IMR-90 (cell line): ENCODE data around the gene C12orf54. TPM values are rescaled to one million over a fixed set of nuclear protein-coding genes. Genes with fewer than 3 reads are reported as not detected.
A peak's percentile ranks its signal among the peaks of the same experiment; 100 is the strongest.

Experiments used
- ATAC-seq: fragments of 200-7000 bp; cut with Tn5 transposase; 2 replicates; pipeline ENCODE4 v1.9.1; 2020; ENCODE audit warnings: low read depth, mild to moderate bottlenecking, moderate library complexity
- BruUV-seq: library from RNA; stranded (reverse); fragments of 400-500 nt; replicated peaks from 2 replicates; lab custom pipeline; 2021; lab: Mats Ljungman, UMichigan
- CTCF ChIA-PET: fragments of 300-600 bp; formaldehyde crosslinking; extraction: SDS; loops from one replicate; lab custom pipeline; 2021; ENCODE audit warnings: antibody characterized with exemption; lab: Yijun Ruan, JAX
- POLR2A ChIA-PET: fragments of 300-600 bp; sonication (Branson Sonifier 250); formaldehyde crosslinking; loops from one replicate; lab custom pipeline; 2022; ENCODE audit warnings: antibody characterized with exemption; ENCODE audit not compliant: unreplicated experiment; lab: Charles Lee
- DNase-seq: peaks from one replicate; pipeline ENCODE4 v3.0.0; 2013
- H2AFZ ChIP-seq: replicated peaks from 2 replicates; pipeline ENCODE3; 2013; ENCODE audit warnings: low read length, mild to moderate bottlenecking; ENCODE audit not compliant: poor library complexity
- H2AK5ac ChIP-seq: 2 replicates; pipeline ENCODE4 v1.6.1; 2013; ENCODE audit warnings: low read depth, low read length, inconsistent platforms
- H2AK9ac ChIP-seq: replicated peaks from 2 replicates; pipeline ENCODE3; 2013; ENCODE audit warnings: mild to moderate bottlenecking, low read depth, low read length, moderate library complexity; ENCODE audit not compliant: poor library complexity
- H2BK120ac ChIP-seq: 2 replicates; pipeline ENCODE4 v1.6.1; 2013; ENCODE audit warnings: low read depth, low read length, inconsistent platforms
- H2BK15ac ChIP-seq: 3 replicates; pipeline ENCODE4 v1.6.1; 2013; ENCODE audit warnings: low read depth, low read length, inconsistent platforms
- H2BK20ac ChIP-seq: 2 replicates; pipeline ENCODE4 v1.6.1; 2013; ENCODE audit warnings: low read depth, mild to moderate bottlenecking, inconsistent platforms, low read length, moderate library complexity
- H2BK5ac ChIP-seq: 2 replicates; pipeline ENCODE4 v1.6.1; 2013; ENCODE audit warnings: mild to moderate bottlenecking, low read depth, low read length, inconsistent platforms; ENCODE audit not compliant: poor library complexity, severe bottlenecking
- H3K14ac ChIP-seq: replicated peaks from 2 replicates; pipeline ENCODE4 v1.6.1; 2013; ENCODE audit warnings: low read depth, low read length, inconsistent platforms
- H3K18ac ChIP-seq: 2 replicates; pipeline ENCODE4 v1.6.1; 2013; ENCODE audit warnings: low read depth, low read length, control low read depth
- H3K23ac ChIP-seq: 2 replicates; pipeline ENCODE4 v1.6.1; 2013; ENCODE audit warnings: low read depth, low read length, inconsistent platforms
- H3K27ac ChIP-seq: 2 replicates; pipeline ENCODE4 v1.5.1; 2013; ENCODE audit warnings: mild to moderate bottlenecking, control low read depth, low read length; ENCODE audit not compliant: insufficient read depth
- H3K27me3 ChIP-seq: 2 replicates; pipeline ENCODE4 v1.6.1; 2013; ENCODE audit warnings: low read length; ENCODE audit not compliant: control insufficient read depth, insufficient read depth
- H3K36me3 ChIP-seq: 2 replicates; pipeline ENCODE4 v1.6.1; 2013; ENCODE audit warnings: low read length, mixed read lengths; ENCODE audit not compliant: control insufficient read depth, insufficient read depth
- H3K4ac ChIP-seq: 2 replicates; pipeline ENCODE4 v1.6.1; 2013; ENCODE audit warnings: low read depth, low read length, inconsistent platforms
- H3K4me1 ChIP-seq: 2 replicates; pipeline ENCODE4 v1.6.1; 2013; ENCODE audit warnings: low read length, mixed read lengths; ENCODE audit not compliant: control insufficient read depth, insufficient read depth
- H3K4me2 ChIP-seq: 2 replicates; pipeline ENCODE4 v1.6.1; 2013; ENCODE audit warnings: low read depth, mild to moderate bottlenecking, control low read depth, low read length, moderate library complexity
- H3K4me3 ChIP-seq: 2 replicates; pipeline ENCODE4 v1.5.1; 2013; ENCODE audit warnings: low read depth, mild to moderate bottlenecking, control low read depth, low read length, moderate library complexity; ENCODE audit not compliant: insufficient read depth
- H3K56ac ChIP-seq: 2 replicates; pipeline ENCODE4 v1.6.1; 2013; ENCODE audit warnings: low read length, inconsistent platforms; ENCODE audit not compliant: insufficient read depth; ENCODE audit errors: extremely low read depth
- H3K79me1 ChIP-seq, 2 experiments: 2 replicates each; pipeline ENCODE4 v1.6.1; 2013; ENCODE audit warnings: low read length in 2 of 2, inconsistent platforms in 1 of 2, low read depth in 1 of 2
- H3K9ac ChIP-seq: 2 replicates; pipeline ENCODE4 v1.6.1; 2013; ENCODE audit warnings: low read depth, low read length, control low read depth
- H3K9me1 ChIP-seq: 2 replicates; pipeline ENCODE4 v1.6.1; 2013; ENCODE audit warnings: low read length, inconsistent platforms; ENCODE audit not compliant: insufficient read depth
- H3K9me3 ChIP-seq: 2 replicates; pipeline ENCODE4 v1.6.1; 2013; ENCODE audit warnings: low read length; ENCODE audit not compliant: control insufficient read depth, insufficient read depth
- H4K20me1 ChIP-seq: 2 replicates; pipeline ENCODE4 v1.6.1; 2013; ENCODE audit warnings: low read length, inconsistent platforms; ENCODE audit not compliant: insufficient read depth
- H4K5ac ChIP-seq: 2 replicates; pipeline ENCODE4 v1.6.1; 2013; ENCODE audit warnings: mild to moderate bottlenecking, low read depth, low read length, control low read depth
- H4K8ac ChIP-seq, 2 experiments: 2 replicates each; pipeline ENCODE4 v1.6.1; 2013; ENCODE audit warnings: low read depth in 2 of 2, low read length in 2 of 2, control low read depth in 1 of 2, inconsistent platforms in 1 of 2
- H4K91ac ChIP-seq: 2 replicates; pipeline ENCODE4 v1.6.1; 2013; ENCODE audit warnings: low read depth, low read length, inconsistent platforms; ENCODE audit not compliant: insufficient read depth
- BHLHE40 ChIP-seq: fragments of 150-350 bp; IDR thresholded peaks from 2 replicates; pipeline ENCODE4 v1.6.1; 2016; ENCODE audit warnings: mild to moderate bottlenecking, low read depth, low read length
- CEBPB ChIP-seq: IDR thresholded peaks from 2 replicates; pipeline ENCODE4 v1.6.1; 2012; ENCODE audit warnings: low read depth, low read length, improper control_type of control experiment
- CHD1 ChIP-seq: IDR thresholded peaks from 2 replicates; pipeline ENCODE4 v1.6.1; 2012; ENCODE audit warnings: low read depth, low read length, improper control_type of control experiment
- FOS ChIP-seq: fragments of 150-350 bp; IDR thresholded peaks from 2 replicates; pipeline ENCODE4 v1.6.1; 2016; ENCODE audit warnings: low read depth, low read length
- MAFK ChIP-seq: IDR thresholded peaks from 2 replicates; pipeline ENCODE4 v1.6.1; 2012; ENCODE audit warnings: low read depth, low read length, improper control_type of control experiment
- MAZ ChIP-seq: IDR thresholded peaks from 2 replicates; pipeline ENCODE4 v1.6.1; 2012; ENCODE audit warnings: low read depth, mild to moderate bottlenecking, low read length, improper control_type of control experiment, moderate library complexity, borderline replicate concordance
- MXI1 ChIP-seq: IDR thresholded peaks from 2 replicates; pipeline ENCODE4 v1.6.1; 2012; ENCODE audit warnings: low read depth, mild to moderate bottlenecking, low read length, moderate library complexity, borderline replicate concordance
- NFE2L2 ChIP-seq: fragments of 150-350 bp; IDR thresholded peaks from 2 replicates; pipeline ENCODE4 v1.6.1; 2016; ENCODE audit warnings: low read depth, mild to moderate bottlenecking, low read length
- POLR2A ChIP-seq: IDR thresholded peaks from 2 replicates; pipeline ENCODE4 v1.6.1; 2012; ENCODE audit warnings: mild to moderate bottlenecking, low read depth, low read length
- RAD21 ChIP-seq: IDR thresholded peaks from 2 replicates; pipeline ENCODE4 v1.6.1; 2012; ENCODE audit warnings: low read length, improper control_type of control experiment
- RCOR1 ChIP-seq: IDR thresholded peaks from 2 replicates; pipeline ENCODE4 v1.6.1; 2012; ENCODE audit warnings: mild to moderate bottlenecking, low read length, improper control_type of control experiment; ENCODE audit not compliant: insufficient replicate concordance
- RFX5 ChIP-seq: IDR thresholded peaks from 2 replicates; pipeline ENCODE4 v1.8.0; 2012; ENCODE audit warnings: low read depth, mild to moderate bottlenecking, low read length, moderate library complexity
- SMC3 ChIP-seq: fragments of 150-350 bp; IDR thresholded peaks from 2 replicates; pipeline ENCODE4 v1.6.1; 2016; ENCODE audit warnings: low read depth, mild to moderate bottlenecking, antibody characterized with exemption, low read length, moderate library complexity
- WGBS, 2 experiments: methylation state at CpG; one replicate each; pipeline versions ENCODE4 v1.1.5 to v1.1.7; 2013; ENCODE audit warnings: missing lambda C conversion rate in 2 of 2; ENCODE audit not compliant: insufficient read length in 1 of 2; ENCODE audit errors: extremely low coverage in 2 of 2; 5-methylcytosine and 5-hydroxymethylcytosine counted together
- dilution Hi-C: fragments of 300-500 bp; cut with HindIII; formaldehyde crosslinking; loops from one replicate; pipeline ENCODE4 v1.14.3; 2018; ENCODE audit warnings: low sequenced_read_pairs; ENCODE audit not compliant: unreplicated experiment
- in situ Hi-C: fragments of 300-500 bp; cut with MboI; formaldehyde crosslinking; loops from 3 replicates; pipeline ENCODE4 v1.14.3; 2019; ENCODE audit warnings: low sequenced_read_pairs, inconsistent platforms, mixed read lengths
- intact Hi-C: fragments of 100-400 bp; cut with micrococcal nuclease; formaldehyde crosslinking; loops from 2 replicates; pipeline ENCODE4 v1.10.0; 2022
- polyA plus RNA-seq, 3 experiments: library from polyadenylated mRNA; depleted of rRNA; stranded (reverse); fragments of >200 nt; gene quantifications; 2 replicates each; pipeline ENCODE4 v1.2.3, GENCODE V29; 2012; ENCODE audit warnings: low replicate concordance in 1 of 3
- total RNA-seq: library from RNA; depleted of rRNA; stranded (reverse); fragments of >200 nt; gene quantifications from 2 replicates; pipeline ENCODE4 v1.2.3, GENCODE V29; 2012
- TF ChIP-seq, protein P1 (sequence below): conservative IDR thresholded peaks from 2 replicates; pipeline ENCODE4 v1.5.1; 2012; ENCODE audit warnings: mild to moderate bottlenecking, low read depth, low read length, improper control_type of control experiment
- TF ChIP-seq, protein P2 (sequence below): fragments of 150-350 bp; IDR thresholded peaks from 2 replicates; pipeline ENCODE4 v1.6.1; 2017; ENCODE audit warnings: mild to moderate bottlenecking, antibody characterized with exemption, low read length, low read depth
- TF ChIP-seq, protein P3 (sequence below): fragments of 150-350 bp; IDR thresholded peaks from 2 replicates; pipeline ENCODE4 v1.6.1; 2016; ENCODE audit warnings: low read depth, mild to moderate bottlenecking, low read length, moderate library complexity, borderline replicate concordance

C12orf54 gene
- total and polyA plus RNA-seq, 2 of the 4 experiments (the other 2 are of a cell fraction): not detected

DNA sequence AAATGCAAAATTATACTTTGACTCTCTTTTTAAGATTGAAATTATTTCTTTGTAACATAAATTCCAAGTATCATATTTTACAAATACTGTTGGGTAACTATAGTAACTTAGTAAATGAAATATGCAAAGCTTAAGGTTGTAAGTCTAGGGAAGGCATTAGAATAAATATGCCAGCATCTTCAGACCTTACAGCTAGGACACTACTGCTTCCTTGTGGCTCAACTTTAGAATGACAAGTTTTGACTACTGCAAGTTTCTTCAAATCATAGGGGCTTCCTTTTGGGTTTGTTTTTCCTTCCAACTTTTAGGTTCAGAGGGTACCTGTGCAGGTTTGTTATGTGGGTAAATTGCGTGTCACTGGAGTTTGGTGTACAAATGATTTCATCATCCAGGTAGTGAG is 27.6 kb upstream of the C12orf54 start:
- ChIA-PET CTCF (no interaction called here), POLR2A (no interaction called here)
- Histone ChIP-seq H3K9ac (no peak overlapping the region), H4K5ac (no peak overlapping the region), H3K4me3 (no peak overlapping the region), H3K27ac (no peak overlapping the region), H2BK15ac (no peak overlapping the region), H3K4me2 (no peak overlapping the region), H3K4ac (no peak overlapping the region), H3K23ac (no peak overlapping the region), H2AK5ac (no peak overlapping the region), H3K4me1 (no peaks in the 10 kb centered on the region), H3K36me3 (no peaks in the 10 kb centered on the region), H3K9me1 (no peaks in the 10 kb centered on the region), H3K9me3 (no peaks in the 10 kb centered on the region), H2BK120ac (no peak overlapping the region), H3K18ac (no peak overlapping the region), H4K20me1 (no peaks in the 10 kb centered on the region), H3K27me3 (peaks cover 2% of the 10 kb centered on the region; the same call in 1 of the 2 replicates), H4K8ac (no peak overlapping the region), H3K56ac (no peak overlapping the region), H2BK20ac (no peak overlapping the region), H4K91ac (no peak overlapping the region), H2BK5ac (no peak overlapping the region), H2AK9ac (no peak overlapping the region), H2AFZ (no peak overlapping the region), H3K79me1 (no peaks in the 10 kb centered on the region), H3K14ac (no peak overlapping the region)
- peak; percentile 8 for DNase-seq
- BruUV-seq: no TSS peak
- dilution Hi-C loops (no loop called here), intact Hi-C loops (no loop called here), in situ Hi-C loops (no loop called here)
- no peak for TF ChIP-seq SMC3
- TF ChIP-seq NFE2L2: no peak
- no peak for TF ChIP-seq CHD1
- TF ChIP-seq, protein P1, sequence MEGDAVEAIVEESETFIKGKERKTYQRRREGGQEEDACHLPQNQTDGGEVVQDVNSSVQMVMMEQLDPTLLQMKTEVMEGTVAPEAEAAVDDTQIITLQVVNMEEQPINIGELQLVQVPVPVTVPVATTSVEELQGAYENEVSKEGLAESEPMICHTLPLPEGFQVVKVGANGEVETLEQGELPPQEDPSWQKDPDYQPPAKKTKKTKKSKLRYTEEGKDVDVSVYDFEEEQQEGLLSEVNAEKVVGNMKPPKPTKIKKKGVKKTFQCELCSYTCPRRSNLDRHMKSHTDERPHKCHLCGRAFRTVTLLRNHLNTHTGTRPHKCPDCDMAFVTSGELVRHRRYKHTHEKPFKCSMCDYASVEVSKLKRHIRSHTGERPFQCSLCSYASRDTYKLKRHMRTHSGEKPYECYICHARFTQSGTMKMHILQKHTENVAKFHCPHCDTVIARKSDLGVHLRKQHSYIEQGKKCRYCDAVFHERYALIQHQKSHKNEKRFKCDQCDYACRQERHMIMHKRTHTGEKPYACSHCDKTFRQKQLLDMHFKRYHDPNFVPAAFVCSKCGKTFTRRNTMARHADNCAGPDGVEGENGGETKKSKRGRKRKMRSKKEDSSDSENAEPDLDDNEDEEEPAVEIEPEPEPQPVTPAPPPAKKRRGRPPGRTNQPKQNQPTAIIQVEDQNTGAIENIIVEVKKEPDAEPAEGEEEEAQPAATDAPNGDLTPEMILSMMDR: peak; percentile 23; the same call in 1 of the 2 replicates
- TF ChIP-seq RAD21: peak; percentile 42
- no peak for TF ChIP-seq RCOR1
- no peak for TF ChIP-seq MAZ
- TF ChIP-seq BHLHE40: no peak
- TF ChIP-seq, protein P2, sequence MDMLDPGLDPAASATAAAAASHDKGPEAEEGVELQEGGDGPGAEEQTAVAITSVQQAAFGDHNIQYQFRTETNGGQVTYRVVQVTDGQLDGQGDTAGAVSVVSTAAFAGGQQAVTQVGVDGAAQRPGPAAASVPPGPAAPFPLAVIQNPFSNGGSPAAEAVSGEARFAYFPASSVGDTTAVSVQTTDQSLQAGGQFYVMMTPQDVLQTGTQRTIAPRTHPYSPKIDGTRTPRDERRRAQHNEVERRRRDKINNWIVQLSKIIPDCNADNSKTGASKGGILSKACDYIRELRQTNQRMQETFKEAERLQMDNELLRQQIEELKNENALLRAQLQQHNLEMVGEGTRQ: no peak
- TF ChIP-seq RFX5: no peak
- TF ChIP-seq FOS: no peak
- TF ChIP-seq CEBPB: no peak
- TF ChIP-seq MAFK: no peak
- no peak for TF ChIP-seq MXI1
- TF ChIP-seq POLR2A: no peak
- TF ChIP-seq, protein P3, sequence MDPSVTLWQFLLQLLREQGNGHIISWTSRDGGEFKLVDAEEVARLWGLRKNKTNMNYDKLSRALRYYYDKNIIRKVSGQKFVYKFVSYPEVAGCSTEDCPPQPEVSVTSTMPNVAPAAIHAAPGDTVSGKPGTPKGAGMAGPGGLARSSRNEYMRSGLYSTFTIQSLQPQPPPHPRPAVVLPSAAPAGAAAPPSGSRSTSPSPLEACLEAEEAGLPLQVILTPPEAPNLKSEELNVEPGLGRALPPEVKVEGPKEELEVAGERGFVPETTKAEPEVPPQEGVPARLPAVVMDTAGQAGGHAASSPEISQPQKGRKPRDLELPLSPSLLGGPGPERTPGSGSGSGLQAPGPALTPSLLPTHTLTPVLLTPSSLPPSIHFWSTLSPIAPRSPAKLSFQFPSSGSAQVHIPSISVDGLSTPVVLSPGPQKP: no peak
- no CpG with 5 or more reads among the region's 1 CpG for WGBS, 2 experiments
- ATAC-seq: no peak
